Sigmoid colon (tissue), 4 donors: ENCODE measurements around the gene IL19.

Source experiments
- POLR2A ChIP-seq, 2 donors: fragments of 450-650 bp; IDR thresholded peaks; one replicate each; pipeline ENCODE4 v1.6.1; 2016; ENCODE audit warnings: antibody characterized with exemption in 2 of 2, mild to moderate bottlenecking in 2 of 2, moderate library complexity in 2 of 2
- POLR2AphosphoS5 ChIP-seq, 4 donors: sonication (generic); formaldehyde crosslinking; IDR thresholded peaks; one replicate each; pipeline ENCODE4 v1.6.1; 2017; ENCODE audit warnings: antibody characterized with exemption in 4 of 4
- TF ChIP-seq, protein P1 (sequence below), 4 experiments: fragments of 450-650 bp in 3 of 4; fragments of 200-600 bp in 1 of 4; IDR thresholded peaks; one replicate each; pipeline ENCODE4 v1.5.1; 2016 to 2019; ENCODE audit warnings: antibody characterized with exemption in 4 of 4, mild to moderate bottlenecking in 3 of 4, moderate library complexity in 2 of 4

GRCh38 chr1:206890125-206891060 lies 119.8 kb downstream of the IL19 start:
- TF ChIP-seq, protein P1, sequence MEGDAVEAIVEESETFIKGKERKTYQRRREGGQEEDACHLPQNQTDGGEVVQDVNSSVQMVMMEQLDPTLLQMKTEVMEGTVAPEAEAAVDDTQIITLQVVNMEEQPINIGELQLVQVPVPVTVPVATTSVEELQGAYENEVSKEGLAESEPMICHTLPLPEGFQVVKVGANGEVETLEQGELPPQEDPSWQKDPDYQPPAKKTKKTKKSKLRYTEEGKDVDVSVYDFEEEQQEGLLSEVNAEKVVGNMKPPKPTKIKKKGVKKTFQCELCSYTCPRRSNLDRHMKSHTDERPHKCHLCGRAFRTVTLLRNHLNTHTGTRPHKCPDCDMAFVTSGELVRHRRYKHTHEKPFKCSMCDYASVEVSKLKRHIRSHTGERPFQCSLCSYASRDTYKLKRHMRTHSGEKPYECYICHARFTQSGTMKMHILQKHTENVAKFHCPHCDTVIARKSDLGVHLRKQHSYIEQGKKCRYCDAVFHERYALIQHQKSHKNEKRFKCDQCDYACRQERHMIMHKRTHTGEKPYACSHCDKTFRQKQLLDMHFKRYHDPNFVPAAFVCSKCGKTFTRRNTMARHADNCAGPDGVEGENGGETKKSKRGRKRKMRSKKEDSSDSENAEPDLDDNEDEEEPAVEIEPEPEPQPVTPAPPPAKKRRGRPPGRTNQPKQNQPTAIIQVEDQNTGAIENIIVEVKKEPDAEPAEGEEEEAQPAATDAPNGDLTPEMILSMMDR (IDR thresholded peaks at IDR 0.05), result no peak
- TF ChIP-seq POLR2A (IDR thresholded peaks at IDR 0.05) (no peak), POLR2AphosphoS5 (IDR thresholded peaks at IDR 0.05) (peak in 1 of 4 donors; percentile 42)
